Stomach (tissue), 9 donors: ENCODE data around the gene ZNF70. TPM values are rescaled to one million over a fixed set of nuclear protein-coding genes. Genes with fewer than 3 reads are reported as not detected.

Experiments
- DNase-seq, 2 donors: peaks; one replicate each; pipeline versions ENCODE4 v3.0.0 to v3.0.0-alpha.2; 2013 to 2019
- H3K27ac ChIP-seq, 5 donors: fragments of 200-600 bp in 4 of 5; sonication (generic) in 4 of 5; one replicate each; pipeline ENCODE4 v1.5.1; 2013 to 2019; ENCODE audit warnings: mild to moderate bottlenecking in 1 of 5, moderate library complexity in 1 of 5
- H3K27me3 ChIP-seq, 3 donors: fragments of 200-600 bp; sonication (generic); one replicate each; pipeline ENCODE4 v1.5.1; 2017 to 2019; ENCODE audit warnings: mixed run types in 1 of 3
- H3K36me3 ChIP-seq, 4 donors: fragments of 200-600 bp; sonication (generic); 1 replicate in 3 of 4; 2 replicates in 1 of 4; pipeline ENCODE4 v1.5.1; 2016 to 2019
- H3K4me1 ChIP-seq, 4 donors: fragments of 200-600 bp; sonication (generic); one replicate each; pipeline ENCODE4 v1.5.1; 2016 to 2019
- H3K4me3 ChIP-seq, 4 donors: fragments of 200-600 bp; sonication (generic) in 3 of 4; one replicate each; pipeline ENCODE4 v1.5.1; 2016 to 2019; ENCODE audit warnings: mild to moderate bottlenecking in 1 of 4
- H3K9me3 ChIP-seq, 4 donors: fragments of 200-600 bp; sonication (generic); one replicate each; pipeline ENCODE4 v1.5.1; 2016 to 2019
- EP300 ChIP-seq: sonication (generic); formaldehyde crosslinking; IDR thresholded peaks from one replicate; pipeline ENCODE4 v1.6.1; 2017; ENCODE audit warnings: antibody characterized with exemption
- POLR2A ChIP-seq, 4 donors: fragments of 450-650 bp; IDR thresholded peaks; one replicate each; pipeline ENCODE4 v1.6.1; 2016; ENCODE audit warnings: antibody characterized with exemption in 4 of 4, control low read depth in 2 of 4, mild to moderate bottlenecking in 1 of 4, moderate library complexity in 1 of 4
- POLR2AphosphoS5 ChIP-seq, 3 donors: sonication (generic); formaldehyde crosslinking; IDR thresholded peaks; one replicate each; pipeline ENCODE4 v1.6.1; 2016; ENCODE audit warnings: antibody characterized with exemption in 3 of 3
- WGBS, 5 donors: extraction: QIAGEN DNeasy Blood & Tissue Kit in 3 of 5; methylation state at CpG; one replicate each; pipeline versions ENCODE4 v1.1.5 to v1.1.7; 2013 to 2018; 5-methylcytosine and 5-hydroxymethylcytosine counted together
- intact Hi-C: fragments of 100-400 bp; cut with DNase I; formaldehyde crosslinking; loops from one replicate; pipeline ENCODE4 v1.15.1; 2023; ENCODE audit warnings: low total_unique reads
- polyA plus RNA-seq, 3 donors: library from polyadenylated mRNA; stranded (reverse); fragments of 200-250 nt; gene quantifications; one replicate each; pipeline ENCODE4 v1.2.3, GENCODE V29; 2013
- total RNA-seq, 5 donors: library from RNA; depleted of rRNA; stranded (reverse); fragments of >200 nt; gene quantifications; one replicate each; pipeline versions ENCODE4 v1.1.0 to v1.2.3, GENCODE V29; 2014 to 2016
- TF ChIP-seq, protein P1 (sequence below), 7 experiments: fragments of 450-650 bp in 4 of 7; fragments of 200-600 bp in 3 of 7; sonication (generic) in 3 of 7; IDR thresholded peaks; one replicate each; pipeline ENCODE4 v1.5.1; 2016 to 2019; ENCODE audit warnings: antibody characterized with exemption in 7 of 7, control low read depth in 2 of 7, mild to moderate bottlenecking in 1 of 7
- donor health status: healthy with polysubstance abuse.
- donor health status: Bipolar disorder and iron deficiency.
- donor health status: healthy.

Gene ZNF70
- total and polyA plus RNA-seq, 8 donors = 0.58 to 9.4 (median 2.1) TPM

DNA sequence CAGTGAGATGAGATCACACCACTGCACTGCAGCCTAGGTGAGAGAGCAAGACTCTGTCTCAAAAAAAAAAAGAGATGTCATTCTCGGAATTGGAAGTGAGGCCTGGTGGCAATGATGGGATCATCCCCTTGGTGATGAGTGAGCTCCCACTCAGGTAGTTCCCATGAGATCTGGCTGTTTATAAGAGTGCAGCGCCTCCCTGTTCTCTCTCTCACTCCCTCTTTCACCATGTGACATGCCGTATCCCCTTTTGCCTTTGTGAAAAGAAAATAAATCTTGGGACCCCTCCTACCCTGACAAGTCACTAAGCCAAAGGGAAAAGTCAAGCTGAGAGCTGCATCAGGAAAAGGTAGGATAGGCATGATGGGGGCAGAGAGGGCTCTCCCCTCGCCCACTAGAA is 28.8 kb downstream of the ZNF70 start:
- no peak overlapping the region for H3K27ac ChIP-seq
- H3K36me3 ChIP-seq = no peaks in the 10 kb centered on the region
- no peak overlapping the region for H3K4me3 ChIP-seq
- no peaks in the 10 kb centered on the region for H3K9me3 ChIP-seq
- 69 to 86% (median 76%) methylated on average over 4 of the region's 4 CpGs for WGBS, 5 donors
- peaks cover 3 to 5% (median 5%) of the 10 kb centered on the region in 4 donors for H3K4me1 ChIP-seq
- TF ChIP-seq POLR2AphosphoS5 (IDR thresholded peaks at IDR 0.05) = no peak
- TF ChIP-seq, protein P1, sequence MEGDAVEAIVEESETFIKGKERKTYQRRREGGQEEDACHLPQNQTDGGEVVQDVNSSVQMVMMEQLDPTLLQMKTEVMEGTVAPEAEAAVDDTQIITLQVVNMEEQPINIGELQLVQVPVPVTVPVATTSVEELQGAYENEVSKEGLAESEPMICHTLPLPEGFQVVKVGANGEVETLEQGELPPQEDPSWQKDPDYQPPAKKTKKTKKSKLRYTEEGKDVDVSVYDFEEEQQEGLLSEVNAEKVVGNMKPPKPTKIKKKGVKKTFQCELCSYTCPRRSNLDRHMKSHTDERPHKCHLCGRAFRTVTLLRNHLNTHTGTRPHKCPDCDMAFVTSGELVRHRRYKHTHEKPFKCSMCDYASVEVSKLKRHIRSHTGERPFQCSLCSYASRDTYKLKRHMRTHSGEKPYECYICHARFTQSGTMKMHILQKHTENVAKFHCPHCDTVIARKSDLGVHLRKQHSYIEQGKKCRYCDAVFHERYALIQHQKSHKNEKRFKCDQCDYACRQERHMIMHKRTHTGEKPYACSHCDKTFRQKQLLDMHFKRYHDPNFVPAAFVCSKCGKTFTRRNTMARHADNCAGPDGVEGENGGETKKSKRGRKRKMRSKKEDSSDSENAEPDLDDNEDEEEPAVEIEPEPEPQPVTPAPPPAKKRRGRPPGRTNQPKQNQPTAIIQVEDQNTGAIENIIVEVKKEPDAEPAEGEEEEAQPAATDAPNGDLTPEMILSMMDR (IDR thresholded peaks at IDR 0.05) = no peak
- no peak for TF ChIP-seq EP300
- TF ChIP-seq POLR2A (IDR thresholded peaks at IDR 0.05) = no peak
- intact Hi-C loops = no loop called here
- no peak for DNase-seq
- H3K27me3 ChIP-seq = no peaks in the 10 kb centered on the region

DNA sequence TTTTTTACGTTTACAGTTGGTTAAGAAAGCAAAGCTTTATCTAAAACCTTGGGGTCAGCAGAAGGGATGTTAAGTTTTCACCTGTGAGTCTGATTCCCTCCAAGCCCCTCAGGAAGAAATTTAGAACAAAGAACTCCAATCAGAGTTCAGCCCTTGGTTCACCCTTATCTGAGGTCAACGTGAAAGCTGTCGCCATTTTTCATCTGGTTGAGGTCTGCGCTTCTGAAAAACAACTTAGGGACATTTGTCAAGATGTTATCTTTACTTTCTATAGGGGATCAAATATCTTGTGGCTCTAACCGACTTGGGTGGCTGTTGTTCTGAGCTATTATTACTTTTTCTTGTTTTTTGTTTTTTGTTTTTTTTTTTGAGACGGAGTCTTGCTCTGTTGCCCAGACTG is 30.1 kb downstream of the ZNF70 start:
- intact Hi-C loops = no loop called here
- Histone ChIP-seq H3K4me1 (peaks cover 9 to 15% (median 14%) of the 10 kb centered on the region in 4 donors), H3K27ac (no peak overlapping the region), H3K4me3 (no peak overlapping the region), H3K36me3 (no peaks in the 10 kb centered on the region), H3K27me3 (no peaks in the 10 kb centered on the region), H3K9me3 (no peaks in the 10 kb centered on the region)
- TF ChIP-seq POLR2A (IDR thresholded peaks at IDR 0.05) (no peak), POLR2AphosphoS5 (IDR thresholded peaks at IDR 0.05) (no peak), EP300 (no peak)
- TF ChIP-seq, protein P1 (IDR thresholded peaks at IDR 0.05) = no peak
- 42 to 56% (median 54%) methylated on average over 6 of the region's 6 CpGs for WGBS, 5 donors
- no peak for DNase-seq

DNA sequence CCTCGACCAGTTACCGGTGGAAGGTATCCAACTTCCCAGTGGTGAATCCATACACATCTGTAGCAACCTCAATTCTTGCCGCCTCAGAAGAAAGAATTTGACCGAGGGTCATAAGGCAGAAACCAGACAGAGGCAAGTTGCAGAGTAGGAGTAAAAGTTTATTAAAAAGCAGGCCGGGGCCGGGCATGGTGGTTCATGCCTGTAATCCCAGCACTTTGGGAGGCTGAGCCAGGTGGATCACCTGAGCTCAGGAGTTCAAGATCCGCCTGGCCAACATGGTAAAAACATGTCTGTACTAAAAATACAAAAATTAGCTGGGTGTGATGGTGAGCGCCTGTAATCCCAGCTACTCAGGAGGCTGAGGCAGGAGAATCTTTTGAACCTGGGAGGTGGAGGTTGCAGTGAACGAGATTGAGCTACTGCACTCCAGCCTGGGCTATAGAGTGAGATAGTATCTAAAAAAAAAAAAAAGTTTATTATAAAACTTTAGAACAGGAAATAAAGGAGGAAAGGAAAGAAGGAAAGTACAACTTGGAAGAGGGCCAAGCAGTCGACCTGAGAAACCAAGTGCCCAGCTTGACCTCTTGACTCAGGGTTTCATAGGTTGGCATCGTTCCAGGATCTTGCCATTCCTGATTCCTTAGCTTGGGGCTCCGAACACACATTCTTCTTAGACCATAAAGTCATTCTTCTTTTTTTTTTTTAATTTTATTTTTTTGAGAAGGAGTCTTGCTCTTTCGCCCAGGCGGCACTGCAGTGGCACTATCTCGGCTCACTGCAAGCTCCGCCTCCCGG is 32.3 kb downstream of the ZNF70 start:
- Histone ChIP-seq H3K4me3 (no peak overlapping the region), H3K36me3 (peaks cover 4 to 16% (median 15%) of the 10 kb centered on the region in 4 donors), H3K27me3 (no peaks in the 10 kb centered on the region), H3K9me3 (no peaks in the 10 kb centered on the region), H3K27ac (no peak overlapping the region), H3K4me1 (peaks cover 10 to 24% (median 22%) of the 10 kb centered on the region in 4 donors)
- TF ChIP-seq, protein P1 (IDR thresholded peaks at IDR 0.05) = no peak
- TF ChIP-seq POLR2AphosphoS5 (IDR thresholded peaks at IDR 0.05) = no peak
- no peak for TF ChIP-seq EP300
- no peak for TF ChIP-seq POLR2A (IDR thresholded peaks at IDR 0.05)
- intact Hi-C loops = no loop called here
- DNase-seq = no peak
- WGBS, 5 donors = 81 to 84% (median 83%) methylated on average over 17 of the region's 17 CpGs

DNA sequence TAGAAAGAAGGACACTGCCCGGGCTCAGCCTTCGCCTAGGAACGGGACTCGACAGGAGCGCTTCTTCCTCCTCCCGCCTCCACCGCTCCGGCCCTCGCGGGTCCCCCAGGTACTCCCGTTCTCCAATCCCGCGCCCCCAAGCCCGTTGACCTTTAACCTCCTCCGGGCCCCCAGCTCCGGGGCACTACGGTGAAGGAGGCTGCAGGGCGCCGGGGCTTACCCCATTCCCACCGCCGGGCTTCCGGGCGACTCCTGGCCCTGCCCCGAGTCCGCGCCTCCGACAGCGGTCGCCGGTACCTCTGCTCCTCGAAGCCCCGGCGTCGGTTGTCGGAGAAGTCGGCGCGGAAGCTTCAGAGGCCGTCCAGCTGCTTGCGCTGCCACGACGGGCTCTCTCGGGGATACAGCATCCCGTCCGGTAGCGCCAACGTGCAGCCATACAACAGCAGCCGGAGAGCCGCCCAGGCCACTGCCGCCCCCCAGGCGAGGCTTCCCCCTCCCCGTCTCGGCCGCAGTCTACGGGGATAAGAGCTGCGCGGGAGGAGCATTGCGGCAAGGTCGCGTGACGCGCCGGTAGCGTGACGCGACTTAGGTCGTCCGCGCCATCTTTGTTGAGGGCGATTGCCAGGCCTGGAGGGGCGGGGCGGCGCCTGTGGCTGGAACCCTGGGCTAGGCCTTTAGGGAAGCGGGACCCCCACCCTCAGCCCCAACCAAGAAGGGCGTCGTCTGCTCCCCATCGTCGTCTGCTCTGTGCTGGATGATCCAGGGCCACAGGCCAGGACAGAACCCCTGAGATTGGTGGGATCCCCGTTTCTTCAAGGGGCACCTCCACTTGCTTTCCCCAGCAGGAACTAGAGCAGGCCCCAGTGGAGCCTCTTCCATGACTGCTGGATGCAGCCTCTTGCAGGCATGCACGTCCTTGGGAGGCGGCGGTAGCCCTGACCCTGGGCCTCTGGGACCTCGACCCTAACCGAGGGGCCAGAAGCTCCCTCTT is 33.8 kb downstream of the ZNF70 start:
- H3K27me3 ChIP-seq = no peaks in the 10 kb centered on the region
- peak; percentile 89 to 97 (median 92) for TF ChIP-seq POLR2AphosphoS5 (IDR thresholded peaks at IDR 0.05)
- TF ChIP-seq POLR2A (IDR thresholded peaks at IDR 0.05) = peak in 1 of 4 donors; percentile 25
- no peak for TF ChIP-seq EP300
- H3K4me3 ChIP-seq = peak overlapping the region; percentile 60 to 96 (median 84)
- peaks cover 8 to 30% (median 30%) of the 10 kb centered on the region in 4 donors for H3K36me3 ChIP-seq
- DNase-seq = peak; percentile 87 to 95
- H3K9me3 ChIP-seq = no peaks in the 10 kb centered on the region
- peaks cover 10 to 24% (median 22%) of the 10 kb centered on the region in 4 donors for H3K4me1 ChIP-seq
- WGBS, 5 donors = 5 to 13% (median 5%) methylated on average over 38 to 84 of the region's 84 CpGs
- H3K27ac ChIP-seq = peak overlapping the region; percentile 66 to 89 (median 85)
- intact Hi-C loops = no loop called here
